ENCODE data around the gene CNTNAP5. TPM values are rescaled to one million over a fixed set of nuclear protein-coding genes. Genes with fewer than 3 reads are reported as not detected.

The CNTNAP5 gene
- total RNA-seq, 2 experiments from 2014 or later: not detected

- no peaks in the 10 kb centered on the region for H3K36me3 Mint-ChIP-seq (ENCODE audit: low read depth)
- peaks cover 12% of the 10 kb centered on the region for H3K9me3 Mint-ChIP-seq
- ChIA-PET CTCF (interaction anchor here (0.7 kb wide), 1 partner anchor 11 kb away, joined by 4 read pairs; no protein-coding TSS in a partner anchor), POLR2A (no interaction called here)
- H3K4me1 Mint-ChIP-seq: no peaks in the 10 kb centered on the region
- no peak overlapping the region for H3K4me3 Mint-ChIP-seq
- H3K27me3 Mint-ChIP-seq: no peaks in the 10 kb centered on the region
- H3K27ac Mint-ChIP-seq: no peak overlapping the region
- no peak for DNase-seq
Measured at GRCh38 chr2:124888431-124888830, 863.3 kb downstream of the CNTNAP5 start.

GRCh38 chr2:124894199-124894598 is 869.1 kb downstream of the CNTNAP5 start:
- Mint-ChIP-seq H3K4me3 (no peak overlapping the region), H3K4me1 (no peaks in the 10 kb centered on the region), H3K36me3 (ENCODE audit: low read depth) (no peaks in the 10 kb centered on the region), H3K27ac (no peak overlapping the region), H3K9me3 (peaks cover 4% of the 10 kb centered on the region), H3K27me3 (no peaks in the 10 kb centered on the region)
- ChIA-PET POLR2A (no interaction called here), CTCF (no interaction called here)
- no peak for DNase-seq

GRCh38 chr2:124898827-124899226 is 873.7 kb downstream of the CNTNAP5 start:
- H3K27ac Mint-ChIP-seq: no peak overlapping the region
- H3K27me3 Mint-ChIP-seq: no peaks in the 10 kb centered on the region
- no peak overlapping the region for H3K4me3 Mint-ChIP-seq
- H3K9me3 Mint-ChIP-seq: peaks cover 5% of the 10 kb centered on the region
- no peaks in the 10 kb centered on the region for H3K4me1 Mint-ChIP-seq
- no peak for DNase-seq
- CTCF ChIA-PET: interaction anchor here (1.0 kb wide), 1 partner anchor 10 kb away, joined by 4 read pairs; no protein-coding TSS in a partner anchor
- H3K36me3 Mint-ChIP-seq (ENCODE audit: low read depth): no peaks in the 10 kb centered on the region
- POLR2A ChIA-PET: no interaction called here

GRCh38 chr2:124908411-124908810 is 883.3 kb downstream of the CNTNAP5 start:
- Mint-ChIP-seq H3K36me3 (ENCODE audit: low read depth) (no peaks in the 10 kb centered on the region), H3K27me3 (no peaks in the 10 kb centered on the region), H3K9me3 (no peaks in the 10 kb centered on the region), H3K4me3 (no peak overlapping the region), H3K27ac (no peak overlapping the region), H3K4me1 (no peaks in the 10 kb centered on the region)
- POLR2A ChIA-PET: no interaction called here
- CTCF ChIA-PET: no interaction called here
- no peak for DNase-seq

GRCh38 chr2:124911560-124911959 is 886.5 kb downstream of the CNTNAP5 start:
- CTCF ChIA-PET: no interaction called here
- no peak for DNase-seq
- H3K4me1 Mint-ChIP-seq: no peaks in the 10 kb centered on the region

GRCh38 chr2:124913868-124914267 is 888.8 kb downstream of the CNTNAP5 start:
- Mint-ChIP-seq H3K27me3 (no peaks in the 10 kb centered on the region), H3K4me1 (no peaks in the 10 kb centered on the region), H3K4me3 (no peak overlapping the region), H3K9me3 (peaks cover 4% of the 10 kb centered on the region), H3K27ac (no peak overlapping the region), H3K36me3 (ENCODE audit: low read depth) (no peaks in the 10 kb centered on the region)
- POLR2A ChIA-PET: no interaction called here
- CTCF ChIA-PET: no interaction called here
- DNase-seq: no peak

More at GRCh38 chr2:124911560-124911959, 886.5 kb downstream of the CNTNAP5 start:
- POLR2A ChIA-PET: no interaction called here
- H3K4me3 Mint-ChIP-seq: no peak overlapping the region
- no peaks in the 10 kb centered on the region for H3K36me3 Mint-ChIP-seq (ENCODE audit: low read depth)
- H3K9me3 Mint-ChIP-seq: no peaks in the 10 kb centered on the region
- no peak overlapping the region for H3K27ac Mint-ChIP-seq
- H3K27me3 Mint-ChIP-seq: no peaks in the 10 kb centered on the region

GRCh38 chr2:124915567-124915966 is 890.5 kb downstream of the CNTNAP5 start:
- CTCF ChIA-PET: no interaction called here
- no peaks in the 10 kb centered on the region for H3K27me3 Mint-ChIP-seq
- no peak overlapping the region for H3K4me3 Mint-ChIP-seq
- no peak for DNase-seq
- no peaks in the 10 kb centered on the region for H3K4me1 Mint-ChIP-seq
- H3K36me3 Mint-ChIP-seq (ENCODE audit: low read depth): no peaks in the 10 kb centered on the region
- POLR2A ChIA-PET: no interaction called here
- peaks cover 4% of the 10 kb centered on the region for H3K9me3 Mint-ChIP-seq
- H3K27ac Mint-ChIP-seq: no peak overlapping the region

GRCh38 chr2:124919296-124919695 is 894.2 kb downstream of the CNTNAP5 start:
- no peak for DNase-seq
- CTCF ChIA-PET: no interaction called here
- no peaks in the 10 kb centered on the region for H3K27me3 Mint-ChIP-seq
- H3K4me3 Mint-ChIP-seq: no peak overlapping the region
- H3K9me3 Mint-ChIP-seq: peaks cover 13% of the 10 kb centered on the region
- H3K27ac Mint-ChIP-seq: no peak overlapping the region
- H3K4me1 Mint-ChIP-seq: no peaks in the 10 kb centered on the region
- POLR2A ChIA-PET: no interaction called here
- H3K36me3 Mint-ChIP-seq (ENCODE audit: low read depth): no peaks in the 10 kb centered on the region

GRCh38 chr2:124920448-124920847 is 895.4 kb downstream of the CNTNAP5 start:
- Mint-ChIP-seq H3K27ac (no peak overlapping the region), H3K4me3 (no peak overlapping the region), H3K9me3 (peaks cover 13% of the 10 kb centered on the region), H3K4me1 (no peaks in the 10 kb centered on the region), H3K36me3 (ENCODE audit: low read depth) (no peaks in the 10 kb centered on the region), H3K27me3 (no peaks in the 10 kb centered on the region)
- ChIA-PET CTCF (no interaction called here), POLR2A (no interaction called here)
- DNase-seq: no peak

- DNase-seq: no peak
- Mint-ChIP-seq H3K27ac (no peak overlapping the region), H3K27me3 (no peaks in the 10 kb centered on the region), H3K36me3 (ENCODE audit: low read depth) (no peaks in the 10 kb centered on the region), H3K4me3 (no peak overlapping the region), H3K9me3 (peaks cover 17% of the 10 kb centered on the region), H3K4me1 (no peaks in the 10 kb centered on the region)
- CTCF ChIA-PET: no interaction called here
- POLR2A ChIA-PET: no interaction called here
Measured at GRCh38 chr2:124921191-124921590, 896.1 kb downstream of the CNTNAP5 start.

- Mint-ChIP-seq H3K4me1 (no peaks in the 10 kb centered on the region), H3K36me3 (ENCODE audit: low read depth) (no peaks in the 10 kb centered on the region), H3K27me3 (no peaks in the 10 kb centered on the region), H3K4me3 (no peak overlapping the region), H3K9me3 (peaks cover 20% of the 10 kb centered on the region), H3K27ac (no peak overlapping the region)
- POLR2A ChIA-PET: no interaction called here
- CTCF ChIA-PET: no interaction called here
- no peak for DNase-seq
Measured at GRCh38 chr2:124923097-124923496, 898.0 kb downstream of the CNTNAP5 start.

- Mint-ChIP-seq H3K36me3 (ENCODE audit: low read depth) (no peaks in the 10 kb centered on the region), H3K4me3 (no peak overlapping the region), H3K9me3 (peaks cover 5% of the 10 kb centered on the region), H3K4me1 (no peaks in the 10 kb centered on the region), H3K27me3 (no peaks in the 10 kb centered on the region), H3K27ac (no peak overlapping the region)
- ChIA-PET POLR2A (no interaction called here), CTCF (no interaction called here)
- no peak for DNase-seq
Measured at GRCh38 chr2:124933883-124934282, 908.8 kb downstream of the CNTNAP5 start.

GRCh38 chr2:124953921-124954320 is 928.8 kb downstream of the CNTNAP5 start:
- Mint-ChIP-seq H3K27ac (no peak overlapping the region), H3K36me3 (ENCODE audit: low read depth) (no peaks in the 10 kb centered on the region), H3K9me3 (peaks cover 8% of the 10 kb centered on the region), H3K4me1 (no peaks in the 10 kb centered on the region), H3K4me3 (no peak overlapping the region), H3K27me3 (no peaks in the 10 kb centered on the region)
- no peak for DNase-seq
- POLR2A ChIA-PET: no interaction called here
- CTCF ChIA-PET: no interaction called here

GRCh38 chr2:124959581-124959980 is 934.5 kb downstream of the CNTNAP5 start:
- H3K36me3 Mint-ChIP-seq (ENCODE audit: low read depth): no peaks in the 10 kb centered on the region
- H3K4me3 Mint-ChIP-seq: no peak overlapping the region
- POLR2A ChIA-PET: no interaction called here
- DNase-seq: no peak
- CTCF ChIA-PET: no interaction called here
- H3K9me3 Mint-ChIP-seq: peaks cover 2% of the 10 kb centered on the region
- no peaks in the 10 kb centered on the region for H3K27me3 Mint-ChIP-seq
- H3K27ac Mint-ChIP-seq: no peak overlapping the region
- H3K4me1 Mint-ChIP-seq: no peaks in the 10 kb centered on the region

- no peaks in the 10 kb centered on the region for H3K36me3 Mint-ChIP-seq (ENCODE audit: low read depth)
- H3K4me3 Mint-ChIP-seq: no peak overlapping the region
- H3K4me1 Mint-ChIP-seq: no peaks in the 10 kb centered on the region
- H3K27me3 Mint-ChIP-seq: no peaks in the 10 kb centered on the region
- H3K9me3 Mint-ChIP-seq: peaks cover 2% of the 10 kb centered on the region
- CTCF ChIA-PET: no interaction called here
- no peak for DNase-seq
- no peak overlapping the region for H3K27ac Mint-ChIP-seq
- POLR2A ChIA-PET: no interaction called here
Measured at GRCh38 chr2:124961132-124961531, 936.0 kb downstream of the CNTNAP5 start.

All from activated CD4-positive, alpha-beta memory T cell treated with anti-CD3 and anti-CD28 coated beads, Interleukin-2, amount 10 ng/mL, durations not matched to agents 7 days and 5 days (primary cell).